Panc1 (cell line): ENCODE measurements around the gene TLE6.

Source experiments
- CTCF ChIP-seq: fragments of 450-650 bp; IDR thresholded peaks from 2 replicates; pipeline ENCODE4 v1.5.1; 2017; ENCODE audit warnings: mild to moderate bottlenecking
- POLR2AphosphoS5 ChIP-seq: IDR thresholded peaks from 2 replicates; pipeline ENCODE4 v1.6.1; 2012; ENCODE audit warnings: mild to moderate bottlenecking, low read depth, low read length, moderate library complexity
- SIN3A ChIP-seq: IDR thresholded peaks from 2 replicates; pipeline ENCODE4 v1.6.1; 2012; ENCODE audit warnings: low read depth, mild to moderate bottlenecking, low read length, moderate library complexity, borderline replicate concordance; ENCODE audit not compliant: insufficient read depth
- TCF7L2 ChIP-seq: IDR thresholded peaks from 2 replicates; pipeline ENCODE4 v1.6.1; 2011; ENCODE audit warnings: mild to moderate bottlenecking, low read depth, low read length, inconsistent platforms

GRCh38 chr19:2982983-2983350 is 5.6 kb downstream of the TLE6 start:
- no peak for TF ChIP-seq SIN3A
- no peak for TF ChIP-seq CTCF
- TF ChIP-seq TCF7L2: no peak
- TF ChIP-seq POLR2AphosphoS5: no peak
